Epidermal melanocyte (primary cell): Measurements from ENCODE around the gene ADAMTSL1.

Experiments
- DNase-seq: peaks from one replicate; pipeline ENCODE4 v3.0.0; 2011; ENCODE audit warnings: low spot score; ENCODE audit not compliant: insufficient read length

The ADAMTSL1 gene

GRCh38 chr9:18694959-18695668 lies 221.2 kb downstream of the ADAMTSL1 start:
- no peak for DNase-seq

- DNase-seq = no peak
Measured at GRCh38 chr9:18698992-18699391, 225.0 kb downstream of the ADAMTSL1 start.

- no peak for DNase-seq
Measured at GRCh38 chr9:18699764-18700163, 225.8 kb downstream of the ADAMTSL1 start.

- no peak for DNase-seq
Measured at GRCh38 chr9:18700714-18701113, 226.8 kb downstream of the ADAMTSL1 start.

GRCh38 chr9:18703151-18703900 lies 229.4 kb downstream of the ADAMTSL1 start:
- DNase-seq = no peak

GRCh38 chr9:18703901-18704379 lies 230.0 kb downstream of the ADAMTSL1 start:
- DNase-seq = no peak

GRCh38 chr9:18705796-18706392 lies 231.9 kb downstream of the ADAMTSL1 start:
- no peak for DNase-seq

- DNase-seq = no peak
Measured at GRCh38 chr9:18706648-18707047, 232.7 kb downstream of the ADAMTSL1 start.

GRCh38 chr9:18707061-18707461 lies 233.1 kb downstream of the ADAMTSL1 start:
- no peak for DNase-seq

- no peak for DNase-seq
Measured at GRCh38 chr9:18707489-18708205, 233.7 kb downstream of the ADAMTSL1 start.

- DNase-seq = no peak
Measured at GRCh38 chr9:18708429-18708828, 234.5 kb downstream of the ADAMTSL1 start.

- no peak for DNase-seq
Measured at GRCh38 chr9:18710065-18710464, 236.1 kb downstream of the ADAMTSL1 start.

- no peak for DNase-seq
Measured at GRCh38 chr9:18717759-18718158, 243.8 kb downstream of the ADAMTSL1 start.

- no peak for DNase-seq
Measured at GRCh38 chr9:18718393-18718792, 244.4 kb downstream of the ADAMTSL1 start.

- no peak for DNase-seq
Measured at GRCh38 chr9:18718932-18719331, 245.0 kb downstream of the ADAMTSL1 start.

- DNase-seq = no peak
Measured at GRCh38 chr9:18720691-18721090, 246.7 kb downstream of the ADAMTSL1 start.

GRCh38 chr9:18721267-18721994 lies 247.5 kb downstream of the ADAMTSL1 start:
- DNase-seq = no peak

- DNase-seq = no peak
Measured at GRCh38 chr9:18721995-18722310, 248.0 kb downstream of the ADAMTSL1 start.

GRCh38 chr9:18722882-18723281 lies 248.9 kb downstream of the ADAMTSL1 start:
- no peak for DNase-seq

- DNase-seq = no peak
Measured at GRCh38 chr9:18723366-18723765, 249.4 kb downstream of the ADAMTSL1 start.

- no peak for DNase-seq
Measured at GRCh38 chr9:18726546-18726945, 252.6 kb downstream of the ADAMTSL1 start.
